Sigmoid colon (tissue), 7 donors: Measurements from ENCODE around the gene LRFN2. TPM values are rescaled to one million over a fixed set of nuclear protein-coding genes. Genes with fewer than 3 reads are reported as not detected.

ENCODE experiments used
- DNase-seq: peaks from one replicate; pipeline ENCODE4 v3.0.0-alpha.2; 2019
- H3K27ac ChIP-seq, 4 donors: fragments of 200-600 bp; sonication (generic); one replicate each; pipeline ENCODE4 v1.5.1; 2016 to 2019; ENCODE audit warnings: mild to moderate bottlenecking in 1 of 4
- H3K27me3 ChIP-seq, 3 donors: fragments of 200-600 bp; sonication (generic); one replicate each; pipeline ENCODE4 v1.5.1; 2019; ENCODE audit warnings: mild to moderate bottlenecking in 1 of 3
- H3K36me3 ChIP-seq, 4 donors: fragments of 200-600 bp; sonication (generic); one replicate each; pipeline ENCODE4 v1.5.1; 2016 to 2019
- H3K4me1 ChIP-seq, 4 donors: fragments of 200-600 bp; sonication (generic); one replicate each; pipeline ENCODE4 v1.5.1; 2017 to 2019
- H3K4me3 ChIP-seq, 4 donors: fragments of 200-600 bp; sonication (generic); one replicate each; pipeline ENCODE4 v1.5.1; 2017 to 2019; ENCODE audit warnings: mild to moderate bottlenecking in 2 of 4, moderate library complexity in 1 of 4
- H3K9me3 ChIP-seq, 4 donors: fragments of 200-600 bp in 3 of 4; sonication (generic) in 3 of 4; one replicate each; pipeline versions ENCODE4 v1.5.1 to v1.6.1; 2013 to 2019
- EP300 ChIP-seq, 4 donors: sonication (generic); formaldehyde crosslinking; IDR thresholded peaks; one replicate each; pipeline ENCODE4 v1.6.1; 2017; ENCODE audit warnings: antibody characterized with exemption in 4 of 4
- POLR2A ChIP-seq, 2 donors: fragments of 450-650 bp; IDR thresholded peaks; one replicate each; pipeline ENCODE4 v1.6.1; 2016; ENCODE audit warnings: antibody characterized with exemption in 2 of 2, mild to moderate bottlenecking in 2 of 2, moderate library complexity in 2 of 2
- POLR2AphosphoS5 ChIP-seq, 4 donors: sonication (generic); formaldehyde crosslinking; IDR thresholded peaks; one replicate each; pipeline ENCODE4 v1.6.1; 2017; ENCODE audit warnings: antibody characterized with exemption in 4 of 4
- WGBS, 2 donors: extraction: QIAGEN DNeasy Blood & Tissue Kit; methylation state at CpG; one replicate each; pipeline ENCODE4 v1.1.7; 2013; 5-methylcytosine and 5-hydroxymethylcytosine counted together
- intact Hi-C: fragments of 100-400 bp; cut with DNase I; formaldehyde crosslinking; loops from one replicate; pipeline ENCODE4 v1.15.1; 2023
- polyA plus RNA-seq, 3 donors: library from polyadenylated mRNA; stranded (reverse); fragments of 200-250 nt; gene quantifications; one replicate each; pipeline ENCODE4 v1.2.3, GENCODE V29; 2013
- total RNA-seq, 4 donors: library from RNA; depleted of rRNA; stranded (reverse); fragments of >200 nt; gene quantifications; one replicate each; pipeline ENCODE4 v1.1.0, GENCODE V29; 2016
- TF ChIP-seq, protein P1 (sequence below), 4 experiments: fragments of 450-650 bp in 3 of 4; fragments of 200-600 bp in 1 of 4; IDR thresholded peaks; one replicate each; pipeline ENCODE4 v1.5.1; 2016 to 2019; ENCODE audit warnings: antibody characterized with exemption in 4 of 4, mild to moderate bottlenecking in 3 of 4, moderate library complexity in 2 of 4
- donor health status: healthy with polysubstance abuse.
- donor health status: Bipolar disorder and iron deficiency.
- donor health status: healthy.

Gene LRFN2
- total and polyA plus RNA-seq, 7 donors = 0.10 to 0.60 (median 0.49) TPM; not detected in 4

DNA sequence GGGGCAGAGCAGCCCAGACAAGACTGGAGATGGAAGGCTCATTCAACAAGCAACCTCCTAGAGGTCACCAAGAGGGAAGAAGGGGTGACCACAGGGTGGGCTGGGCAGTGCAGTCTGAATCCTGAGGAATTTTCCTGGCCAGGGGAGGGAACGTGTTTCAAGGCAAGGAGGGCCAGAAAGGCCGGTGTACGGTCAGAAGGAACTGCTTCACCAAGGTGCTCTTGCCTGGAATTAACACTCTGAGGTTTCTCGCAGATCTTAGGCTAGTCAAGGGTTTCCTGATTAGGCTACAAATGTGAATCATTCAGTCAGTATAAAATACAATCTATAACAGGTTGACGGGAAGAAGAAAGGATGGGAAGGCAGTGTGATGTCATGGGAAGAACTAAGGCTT, 199.3 kb downstream of the LRFN2 start:
- Histone ChIP-seq H3K9me3 (no peaks in the 10 kb centered on the region), H3K4me3 (no peak overlapping the region), H3K4me1 (no peaks in the 10 kb centered on the region), H3K27ac (no peak overlapping the region), H3K27me3 (peaks cover 0 to 20% (median 0%) of the 10 kb centered on the region in 3 donors), H3K36me3 (no peaks in the 10 kb centered on the region)
- intact Hi-C loops = no loop called here
- TF ChIP-seq, protein P1, sequence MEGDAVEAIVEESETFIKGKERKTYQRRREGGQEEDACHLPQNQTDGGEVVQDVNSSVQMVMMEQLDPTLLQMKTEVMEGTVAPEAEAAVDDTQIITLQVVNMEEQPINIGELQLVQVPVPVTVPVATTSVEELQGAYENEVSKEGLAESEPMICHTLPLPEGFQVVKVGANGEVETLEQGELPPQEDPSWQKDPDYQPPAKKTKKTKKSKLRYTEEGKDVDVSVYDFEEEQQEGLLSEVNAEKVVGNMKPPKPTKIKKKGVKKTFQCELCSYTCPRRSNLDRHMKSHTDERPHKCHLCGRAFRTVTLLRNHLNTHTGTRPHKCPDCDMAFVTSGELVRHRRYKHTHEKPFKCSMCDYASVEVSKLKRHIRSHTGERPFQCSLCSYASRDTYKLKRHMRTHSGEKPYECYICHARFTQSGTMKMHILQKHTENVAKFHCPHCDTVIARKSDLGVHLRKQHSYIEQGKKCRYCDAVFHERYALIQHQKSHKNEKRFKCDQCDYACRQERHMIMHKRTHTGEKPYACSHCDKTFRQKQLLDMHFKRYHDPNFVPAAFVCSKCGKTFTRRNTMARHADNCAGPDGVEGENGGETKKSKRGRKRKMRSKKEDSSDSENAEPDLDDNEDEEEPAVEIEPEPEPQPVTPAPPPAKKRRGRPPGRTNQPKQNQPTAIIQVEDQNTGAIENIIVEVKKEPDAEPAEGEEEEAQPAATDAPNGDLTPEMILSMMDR (IDR thresholded peaks at IDR 0.05) = no peak
- TF ChIP-seq POLR2AphosphoS5 (IDR thresholded peaks at IDR 0.05) = no peak
- no peak for TF ChIP-seq EP300 (IDR thresholded peaks at IDR 0.05)
- TF ChIP-seq POLR2A (IDR thresholded peaks at IDR 0.05) = no peak
- no peak for DNase-seq
- WGBS, 2 donors = 86 to 87% methylated on average over 5 of the region's 5 CpGs

DNA sequence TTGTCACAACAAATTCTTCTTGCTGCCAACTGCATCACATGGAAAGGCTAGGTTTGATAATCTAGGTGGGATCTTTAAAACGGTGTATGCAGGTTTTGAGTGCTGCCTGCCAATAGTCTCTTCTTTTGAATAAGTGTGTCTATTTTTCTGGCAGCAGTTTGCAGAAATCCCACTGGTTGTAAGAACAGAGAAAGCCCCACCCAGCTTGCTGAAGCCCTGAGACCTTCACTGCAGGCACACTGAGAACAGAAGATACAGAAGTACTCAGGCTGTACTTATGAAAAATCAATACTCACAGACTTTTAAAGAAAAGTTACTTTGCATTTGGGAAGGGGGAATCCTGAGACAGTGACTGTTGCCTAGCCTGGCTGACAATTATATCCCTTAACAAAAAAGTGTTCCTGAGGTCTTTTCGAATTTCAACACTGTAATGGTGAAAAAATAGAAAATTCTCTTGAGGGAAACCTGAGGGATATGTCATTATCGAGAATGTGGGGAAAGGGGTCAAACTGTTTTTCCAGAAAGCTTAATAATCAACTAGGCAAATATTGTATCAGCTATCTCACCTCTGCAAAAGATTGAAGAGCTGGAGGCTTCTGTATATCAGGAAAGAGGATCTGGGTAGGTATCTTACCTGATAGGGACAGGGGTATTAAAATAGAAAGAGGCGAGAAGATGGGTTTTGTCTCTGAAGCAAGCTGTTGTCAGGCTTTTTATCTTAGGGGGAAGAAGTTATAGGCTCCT, 199.9 kb downstream of the LRFN2 start:
- no peak for DNase-seq
- H3K4me3 ChIP-seq = no peak overlapping the region
- no peaks in the 10 kb centered on the region for H3K36me3 ChIP-seq
- no peak overlapping the region for H3K27ac ChIP-seq
- peaks cover 0 to 20% (median 0%) of the 10 kb centered on the region in 3 donors for H3K27me3 ChIP-seq
- intact Hi-C loops = no loop called here
- H3K9me3 ChIP-seq = no peaks in the 10 kb centered on the region
- H3K4me1 ChIP-seq = no peaks in the 10 kb centered on the region
- 63 to 71% methylated on average over 4 of the region's 4 CpGs for WGBS, 2 donors
- TF ChIP-seq POLR2A (IDR thresholded peaks at IDR 0.05) (no peak), EP300 (IDR thresholded peaks at IDR 0.05) (no peak), POLR2AphosphoS5 (IDR thresholded peaks at IDR 0.05) (no peak)
- TF ChIP-seq, protein P1 (IDR thresholded peaks at IDR 0.05) = no peak

DNA sequence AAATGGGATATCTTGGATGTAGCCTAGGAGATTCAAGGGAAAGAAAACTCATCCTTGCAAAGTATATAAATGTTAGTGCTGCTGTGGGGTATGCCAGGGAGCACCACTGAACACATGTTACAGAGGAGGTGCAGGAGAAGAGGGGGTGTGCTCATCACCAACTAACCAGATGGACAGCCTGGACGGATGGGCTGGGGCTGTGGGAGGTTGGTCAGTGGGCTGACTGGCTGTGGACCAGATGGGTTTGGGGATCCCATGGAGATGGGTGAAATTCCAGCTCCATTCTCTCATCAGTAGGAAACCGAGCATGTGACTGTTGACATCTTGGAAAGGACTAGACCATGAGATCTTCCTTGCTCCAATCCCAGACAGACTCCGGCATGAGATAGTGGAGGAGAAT, 201.0 kb downstream of the LRFN2 start:
- H3K27me3 ChIP-seq = peaks cover 0 to 14% (median 0%) of the 10 kb centered on the region in 3 donors
- intact Hi-C loops = no loop called here
- WGBS, 2 donors = 61 to 88% methylated on average over 3 of the region's 3 CpGs
- no peak for DNase-seq
- no peak overlapping the region for H3K4me3 ChIP-seq
- H3K27ac ChIP-seq = no peak overlapping the region
- no peaks in the 10 kb centered on the region for H3K9me3 ChIP-seq
- H3K36me3 ChIP-seq = no peaks in the 10 kb centered on the region
- no peak for TF ChIP-seq POLR2AphosphoS5 (IDR thresholded peaks at IDR 0.05)
- TF ChIP-seq POLR2A (IDR thresholded peaks at IDR 0.05) = no peak
- TF ChIP-seq, protein P1 (IDR thresholded peaks at IDR 0.05) = no peak
- TF ChIP-seq EP300 (IDR thresholded peaks at IDR 0.05) = no peak
- no peaks in the 10 kb centered on the region for H3K4me1 ChIP-seq

DNA sequence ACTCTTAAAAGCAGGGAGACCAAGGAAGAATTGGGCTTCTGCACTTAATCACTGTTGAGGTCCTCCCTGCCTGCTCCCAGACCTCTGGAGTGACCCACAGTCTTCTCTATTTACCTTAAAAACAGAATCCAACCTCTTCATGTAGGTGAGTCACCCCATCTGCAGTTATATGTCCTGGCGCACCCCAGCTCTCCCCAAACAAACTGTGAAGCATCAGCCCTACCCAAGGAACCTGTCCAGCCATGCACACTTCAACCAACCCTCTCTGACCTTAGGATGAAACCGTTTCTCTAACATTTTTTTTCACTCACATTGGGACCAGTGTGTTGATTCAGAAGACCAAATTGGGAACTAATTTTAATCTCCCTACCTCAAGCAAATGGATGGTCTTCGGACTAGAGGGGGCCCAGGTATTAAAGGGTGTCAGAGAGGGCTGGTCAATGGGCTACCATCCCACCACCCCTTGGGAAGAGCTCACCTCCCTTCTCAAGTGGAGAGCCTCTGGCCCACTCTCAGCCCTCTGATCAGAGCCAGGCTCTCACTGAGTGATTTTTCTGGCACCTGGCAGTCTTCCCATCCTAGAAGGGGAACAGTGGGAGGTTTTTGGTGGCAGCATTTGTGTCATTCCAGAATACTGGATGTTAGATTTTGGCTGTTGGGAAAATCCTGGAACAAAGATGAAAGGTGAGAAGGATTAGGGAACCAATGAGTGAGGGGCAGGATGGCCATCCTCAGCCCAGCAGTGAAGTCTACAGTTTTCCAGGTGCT, 203.6 kb downstream of the LRFN2 start:
- H3K9me3 ChIP-seq = no peaks in the 10 kb centered on the region
- intact Hi-C loops = no loop called here
- 65 to 81% methylated on average over 3 of the region's 3 CpGs for WGBS, 2 donors
- no peaks in the 10 kb centered on the region for H3K36me3 ChIP-seq
- H3K27ac ChIP-seq = no peak overlapping the region
- TF ChIP-seq POLR2AphosphoS5 (IDR thresholded peaks at IDR 0.05) (no peak), EP300 (IDR thresholded peaks at IDR 0.05) (no peak), POLR2A (IDR thresholded peaks at IDR 0.05) (no peak)
- TF ChIP-seq, protein P1 (IDR thresholded peaks at IDR 0.05) = no peak
- no peak overlapping the region for H3K4me3 ChIP-seq
- no peaks in the 10 kb centered on the region for H3K4me1 ChIP-seq
- H3K27me3 ChIP-seq = peaks cover 0 to 14% (median 0%) of the 10 kb centered on the region in 3 donors
- DNase-seq = no peak
